CD4-positive, alpha-beta T cell (primary cell): Measurements from ENCODE around the gene SIL1. TPM values are rescaled to one million over a fixed set of nuclear protein-coding genes. Genes with fewer than 3 reads are reported as not detected.

Experiments used
- ATAC-seq: fragments of 200-7000 bp; cut with Tn5 transposase; one replicate; pipeline ENCODE4 v1.10.0; 2022; ENCODE audit warnings: mild to moderate bottlenecking; ENCODE audit not compliant: poor library complexity
- CTCF ChIA-PET: fragments of 350-600 bp; sonication (Branson Sonifier 250); formaldehyde crosslinking; loops from one replicate; lab custom pipeline; 2021; ENCODE audit warnings: antibody characterized with exemption, inconsistent platforms; lab: Charles Lee
- POLR2A ChIA-PET: fragments of 350-600 bp; sonication (Branson Sonifier 250); formaldehyde crosslinking; loops from one replicate; lab custom pipeline; 2021; ENCODE audit warnings: antibody characterized with exemption, inconsistent platforms; lab: Charles Lee
- DNase-seq, 14 experiments: peaks; one replicate each; pipeline ENCODE4 v3.0.0-alpha.2; 2013 to 2020; ENCODE audit warnings: mixed read lengths in 2 of 14
- H3K27ac ChIP-seq, 2 donors: one replicate each; pipeline versions ENCODE4 v1.5.1 to v1.7.0; 2013; ENCODE audit warnings: low read length in 2 of 2, low read depth in 1 of 2, mild to moderate bottlenecking in 1 of 2
- H3K27me3 ChIP-seq, 2 experiments: 1 replicate in 1 of 2; 2 replicates in 1 of 2; pipeline versions ENCODE4 v1.6.1 to v1.7.0; 2013; ENCODE audit warnings: low read length in 2 of 2, control low read depth in 1 of 2, mild to moderate bottlenecking in 1 of 2, moderate library complexity in 1 of 2; ENCODE audit not compliant: insufficient read depth in 2 of 2, control insufficient read depth in 1 of 2
- H3K36me3 ChIP-seq: one replicate; pipeline ENCODE4 v1.6.1; 2013; ENCODE audit warnings: low read length, control low read depth; ENCODE audit not compliant: insufficient read depth
- H3K4me1 ChIP-seq: one replicate; pipeline ENCODE4 v1.6.1; 2013; ENCODE audit warnings: low read length, control low read depth; ENCODE audit not compliant: insufficient read depth
- H3K4me3 ChIP-seq: one replicate; pipeline ENCODE4 v1.5.1; 2013; ENCODE audit warnings: mild to moderate bottlenecking, low read length, moderate library complexity
- H3K9me3 ChIP-seq, 2 experiments: 1 replicate in 1 of 2; 2 replicates in 1 of 2; pipeline versions ENCODE4 v1.6.1 to v1.7.0; 2013; ENCODE audit warnings: low read length in 2 of 2, mild to moderate bottlenecking in 2 of 2, control low read depth in 1 of 2, moderate library complexity in 1 of 2; ENCODE audit not compliant: control insufficient read depth in 1 of 2, insufficient read depth in 1 of 2
- H3K27ac Mint-ChIP-seq: one replicate; pipeline ENCODE4 v1.8.0; 2020; ENCODE audit warnings: mixed read lengths
- H3K27me3 Mint-ChIP-seq: one replicate; pipeline ENCODE4 v1.8.0; 2021; ENCODE audit warnings: mixed read lengths
- H3K36me3 Mint-ChIP-seq: one replicate; pipeline ENCODE4 v1.8.0; 2021; ENCODE audit warnings: low read depth, mixed read lengths
- H3K4me1 Mint-ChIP-seq: one replicate; pipeline ENCODE4 v1.8.0; 2021; ENCODE audit warnings: low read depth, mixed read lengths
- H3K4me3 Mint-ChIP-seq: one replicate; pipeline ENCODE4 v1.8.0; 2020; ENCODE audit warnings: mild to moderate bottlenecking, mixed read lengths
- H3K9me3 Mint-ChIP-seq: one replicate; pipeline ENCODE4 v1.8.0; 2020; ENCODE audit warnings: mixed read lengths
- intact Hi-C, 2 experiments: fragments of 100-400 bp; cut with DNase I in 1 of 2; cut with micrococcal nuclease in 1 of 2; formaldehyde crosslinking; loops; one replicate each; pipeline versions ENCODE4 v1.15.1 to v1.9.0; 2023 to 2025; cut with DNase I, micrococcal nuclease
- total RNA-seq, 174 experiments: library from RNA in 2 of 174; stranded (reverse) in 2 of 174; gene quantifications; one replicate each; pipeline ENCODE4 v1.2.3 and lab custom pipeline; 2021 to 2026
- TF ChIP-seq, protein P1 (sequence below): fragments of 200-600 bp; IDR thresholded peaks from one replicate; pipeline ENCODE4 v1.8.0; 2022; ENCODE audit warnings: antibody characterized with exemption, mild to moderate bottlenecking

Gene SIL1
- total RNA-seq, 2 experiments from 2014 or later: 5.6 to 9.2 TPM

DNA sequence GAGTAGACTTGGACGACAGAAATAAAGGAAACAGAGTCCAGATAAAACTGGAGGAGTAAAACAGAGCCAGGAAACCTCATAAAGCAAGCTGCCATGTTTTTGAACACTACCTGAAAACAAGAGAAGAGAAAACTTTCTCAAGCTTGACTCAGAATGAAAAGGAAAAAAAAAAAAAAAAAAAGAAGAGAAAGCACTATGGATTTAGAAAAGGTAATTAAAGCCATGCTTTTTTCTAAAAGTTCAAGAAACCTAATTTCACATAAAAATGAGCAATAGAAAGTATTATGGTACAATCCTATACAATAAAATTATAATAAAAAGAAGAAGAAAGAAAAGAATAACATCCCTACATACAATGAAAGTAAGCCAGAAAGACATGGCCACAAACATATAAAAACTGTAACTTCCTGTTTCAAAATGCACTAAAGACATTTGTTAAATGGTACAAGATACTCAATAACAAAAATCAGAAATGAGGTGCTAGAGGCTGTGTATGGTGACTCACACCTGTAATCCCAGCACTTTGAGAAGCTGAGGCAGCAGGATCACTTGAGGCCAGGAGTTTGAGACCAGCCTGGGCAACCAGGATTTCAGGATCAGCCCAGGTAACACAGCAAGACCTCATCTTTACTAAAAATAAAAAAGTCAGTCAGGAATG, 129.5 kb downstream of the SIL1 start:
- H3K27me3 ChIP-seq: no peaks in the 10 kb centered on the region
- DNase-seq (no peak), ATAC-seq (no peak)
- TF ChIP-seq, protein P1, sequence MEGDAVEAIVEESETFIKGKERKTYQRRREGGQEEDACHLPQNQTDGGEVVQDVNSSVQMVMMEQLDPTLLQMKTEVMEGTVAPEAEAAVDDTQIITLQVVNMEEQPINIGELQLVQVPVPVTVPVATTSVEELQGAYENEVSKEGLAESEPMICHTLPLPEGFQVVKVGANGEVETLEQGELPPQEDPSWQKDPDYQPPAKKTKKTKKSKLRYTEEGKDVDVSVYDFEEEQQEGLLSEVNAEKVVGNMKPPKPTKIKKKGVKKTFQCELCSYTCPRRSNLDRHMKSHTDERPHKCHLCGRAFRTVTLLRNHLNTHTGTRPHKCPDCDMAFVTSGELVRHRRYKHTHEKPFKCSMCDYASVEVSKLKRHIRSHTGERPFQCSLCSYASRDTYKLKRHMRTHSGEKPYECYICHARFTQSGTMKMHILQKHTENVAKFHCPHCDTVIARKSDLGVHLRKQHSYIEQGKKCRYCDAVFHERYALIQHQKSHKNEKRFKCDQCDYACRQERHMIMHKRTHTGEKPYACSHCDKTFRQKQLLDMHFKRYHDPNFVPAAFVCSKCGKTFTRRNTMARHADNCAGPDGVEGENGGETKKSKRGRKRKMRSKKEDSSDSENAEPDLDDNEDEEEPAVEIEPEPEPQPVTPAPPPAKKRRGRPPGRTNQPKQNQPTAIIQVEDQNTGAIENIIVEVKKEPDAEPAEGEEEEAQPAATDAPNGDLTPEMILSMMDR: no peak
- intact Hi-C loops: no loop called here
- Mint-ChIP-seq H3K27ac (no peak overlapping the region), H3K9me3 (no peaks in the 10 kb centered on the region), H3K4me3 (no peak overlapping the region), H3K36me3 (no peaks in the 10 kb centered on the region), H3K4me1 (peaks cover 7% of the 10 kb centered on the region), H3K27me3 (no peaks in the 10 kb centered on the region)
- POLR2A ChIA-PET: no interaction called here
- H3K36me3 ChIP-seq: no peaks in the 10 kb centered on the region
- no peak overlapping the region for H3K4me3 ChIP-seq
- CTCF ChIA-PET: no interaction called here
- peaks cover 6% of the 10 kb centered on the region for H3K4me1 ChIP-seq
- H3K9me3 ChIP-seq: no peaks in the 10 kb centered on the region
- H3K27ac ChIP-seq: no peak overlapping the region

DNA sequence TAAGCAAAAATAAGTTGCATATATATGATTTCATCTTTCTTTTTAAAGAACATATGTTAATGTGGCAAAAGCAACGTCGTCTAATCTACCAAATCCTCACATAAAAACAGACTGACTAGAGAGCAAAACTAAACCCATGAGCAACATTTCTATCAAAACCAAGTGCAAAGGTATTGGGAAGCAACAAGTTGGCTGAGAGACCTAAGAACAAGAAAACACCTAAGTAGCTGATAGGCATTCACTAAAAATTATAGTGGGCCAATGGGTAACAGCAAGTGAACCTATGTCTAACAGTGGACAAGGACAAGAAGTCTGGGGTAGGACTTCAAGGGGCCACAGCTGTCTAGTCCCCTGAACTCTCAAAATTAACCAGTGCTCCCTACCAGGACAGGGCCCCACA, 130.1 kb downstream of the SIL1 start:
- TF ChIP-seq, protein P1: no peak
- H3K4me3 ChIP-seq: no peak overlapping the region
- H3K9me3 ChIP-seq: no peaks in the 10 kb centered on the region
- ATAC-seq: no peak
- no peaks in the 10 kb centered on the region for H3K36me3 Mint-ChIP-seq
- no peaks in the 10 kb centered on the region for H3K27me3 Mint-ChIP-seq
- H3K27ac Mint-ChIP-seq: no peak overlapping the region
- ChIA-PET CTCF (no interaction called here), POLR2A (no interaction called here)
- peaks cover 7% of the 10 kb centered on the region for H3K4me1 Mint-ChIP-seq
- no peak for DNase-seq
- intact Hi-C loops: no loop called here
- no peak overlapping the region for H3K4me3 Mint-ChIP-seq
- H3K36me3 ChIP-seq: no peaks in the 10 kb centered on the region
- no peaks in the 10 kb centered on the region for H3K9me3 Mint-ChIP-seq
- no peak overlapping the region for H3K27ac ChIP-seq
- no peaks in the 10 kb centered on the region for H3K27me3 ChIP-seq
- peaks cover 6% of the 10 kb centered on the region for H3K4me1 ChIP-seq

DNA sequence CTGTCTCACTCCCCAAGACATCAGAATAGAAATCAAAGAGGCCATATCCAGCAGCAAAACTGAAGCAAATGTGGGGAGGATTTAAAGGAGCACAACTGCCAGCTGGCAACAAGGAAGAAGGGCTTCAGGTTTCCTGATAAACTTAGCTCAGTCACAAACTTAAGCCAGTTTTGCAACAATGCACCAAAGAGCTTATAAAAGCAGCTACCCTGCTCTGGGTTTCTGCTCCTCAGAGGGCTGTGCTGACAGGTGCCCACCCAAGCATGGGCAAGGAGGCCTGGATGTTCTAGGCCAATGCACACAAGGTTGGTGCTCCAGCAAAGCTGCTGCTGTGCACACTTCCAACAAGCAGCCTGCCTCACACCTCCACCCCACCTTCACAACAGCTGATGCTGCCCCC, 132.9 kb downstream of the SIL1 start:
- H3K27me3 ChIP-seq: no peaks in the 10 kb centered on the region
- ATAC-seq (no peak), DNase-seq (no peak)
- Mint-ChIP-seq H3K27ac (no peak overlapping the region), H3K36me3 (no peaks in the 10 kb centered on the region), H3K9me3 (no peaks in the 10 kb centered on the region), H3K4me1 (peaks cover 7% of the 10 kb centered on the region), H3K4me3 (no peak overlapping the region), H3K27me3 (no peaks in the 10 kb centered on the region)
- no peaks in the 10 kb centered on the region for H3K36me3 ChIP-seq
- ChIA-PET CTCF (no interaction called here), POLR2A (no interaction called here)
- intact Hi-C loops: no loop called here
- H3K27ac ChIP-seq: no peak overlapping the region
- H3K4me1 ChIP-seq: peaks cover 6% of the 10 kb centered on the region
- H3K4me3 ChIP-seq: no peak overlapping the region
- no peaks in the 10 kb centered on the region for H3K9me3 ChIP-seq
- TF ChIP-seq, protein P1: no peak
